ENCODE data around the gene WDR18.

DNA sequence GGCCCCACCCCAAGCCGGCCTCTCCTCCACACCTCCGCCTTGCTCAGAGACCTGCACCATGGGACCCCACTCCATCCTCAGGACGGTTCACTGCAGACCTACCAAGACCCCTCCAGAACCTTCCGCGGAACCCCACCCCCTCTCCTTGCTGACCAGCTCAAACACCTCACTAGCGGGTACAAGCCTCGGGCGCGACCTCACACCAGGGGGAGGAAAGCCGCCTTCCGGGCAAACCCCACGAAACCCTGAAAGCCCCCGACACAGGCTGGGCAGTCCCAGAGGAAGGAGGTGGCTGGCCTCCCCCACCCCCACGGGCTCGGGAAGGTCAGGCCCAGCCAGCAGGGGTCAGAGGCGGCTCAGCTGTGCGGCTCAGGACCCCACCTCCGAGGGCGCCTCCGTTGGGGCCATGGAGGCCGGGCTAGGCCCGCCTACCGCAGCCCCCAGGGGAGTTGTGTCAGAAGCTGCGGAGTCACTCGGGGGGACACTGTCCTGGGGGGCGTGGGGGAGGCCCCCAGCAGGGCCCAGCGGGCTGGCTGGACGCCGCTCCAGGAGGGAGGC lies 25.9 kb downstream of the WDR18 start:
- TF ChIP-seq, protein P1, sequence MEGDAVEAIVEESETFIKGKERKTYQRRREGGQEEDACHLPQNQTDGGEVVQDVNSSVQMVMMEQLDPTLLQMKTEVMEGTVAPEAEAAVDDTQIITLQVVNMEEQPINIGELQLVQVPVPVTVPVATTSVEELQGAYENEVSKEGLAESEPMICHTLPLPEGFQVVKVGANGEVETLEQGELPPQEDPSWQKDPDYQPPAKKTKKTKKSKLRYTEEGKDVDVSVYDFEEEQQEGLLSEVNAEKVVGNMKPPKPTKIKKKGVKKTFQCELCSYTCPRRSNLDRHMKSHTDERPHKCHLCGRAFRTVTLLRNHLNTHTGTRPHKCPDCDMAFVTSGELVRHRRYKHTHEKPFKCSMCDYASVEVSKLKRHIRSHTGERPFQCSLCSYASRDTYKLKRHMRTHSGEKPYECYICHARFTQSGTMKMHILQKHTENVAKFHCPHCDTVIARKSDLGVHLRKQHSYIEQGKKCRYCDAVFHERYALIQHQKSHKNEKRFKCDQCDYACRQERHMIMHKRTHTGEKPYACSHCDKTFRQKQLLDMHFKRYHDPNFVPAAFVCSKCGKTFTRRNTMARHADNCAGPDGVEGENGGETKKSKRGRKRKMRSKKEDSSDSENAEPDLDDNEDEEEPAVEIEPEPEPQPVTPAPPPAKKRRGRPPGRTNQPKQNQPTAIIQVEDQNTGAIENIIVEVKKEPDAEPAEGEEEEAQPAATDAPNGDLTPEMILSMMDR (IDR thresholded peaks at IDR 0.05) = no peak
- no peak for TF ChIP-seq POLR2AphosphoS5 (IDR thresholded peaks at IDR 0.05)
- no peak for TF ChIP-seq POLR2A (IDR thresholded peaks at IDR 0.05)
- no peak for TF ChIP-seq EP300 (IDR thresholded peaks at IDR 0.05)

All from upper lobe of left lung (tissue), 4 donors.